GM18507 (cell line): ENCODE data around the gene COL25A1.
"Not testable (repeated sequence)": the region's sequence is repeated elsewhere in the genome, so short reads cannot be mapped to it uniquely, and the experiment has no call there.

Source experiments
- DNase-seq: peaks from one replicate; pipeline ENCODE4 v3.0.0; 2011; ENCODE audit warnings: low read depth; ENCODE audit not compliant: insufficient read length; ENCODE audit errors: extremely low spot score
- FAIRE-seq: peaks from 2 replicates; lab custom pipeline; 2011; peaks lifted over from hg19 to GRCh38; lab: Jason Lieb, UNC

The COL25A1 gene

GRCh38 chr4:108903464-108904221 lies 398.8 kb downstream of the COL25A1 start:
- DNase-seq (no peak), FAIRE-seq (no peak)

- peak; percentile 55 for FAIRE-seq
Observed at GRCh38 chr4:108902769-108903168, 399.7 kb downstream of the COL25A1 start.

GRCh38 chr4:108901291-108901690 lies 401.2 kb downstream of the COL25A1 start:
- FAIRE-seq (no peak), DNase-seq (no peak)

More at GRCh38 chr4:108902769-108903168, 399.7 kb downstream of the COL25A1 start:
- DNase-seq, result no peak

- no peak for FAIRE-seq
- DNase-seq, result no peak
Observed at GRCh38 chr4:108900018-108900580, 402.4 kb downstream of the COL25A1 start.

- DNase-seq (no peak), FAIRE-seq (no peak)
Observed at GRCh38 chr4:108893468-108893867, 409.0 kb downstream of the COL25A1 start.

GRCh38 chr4:108891896-108892590 lies 410.4 kb downstream of the COL25A1 start:
- FAIRE-seq (no peak), DNase-seq (no peak)

- DNase-seq, result no peak
- FAIRE-seq, result no peak
Observed at GRCh38 chr4:108890484-108890881, 412.0 kb downstream of the COL25A1 start.

GRCh38 chr4:108889696-108890483 lies 412.6 kb downstream of the COL25A1 start:
- FAIRE-seq (no peak), DNase-seq (no peak)

GRCh38 chr4:108888769-108889168 lies 413.7 kb downstream of the COL25A1 start:
- FAIRE-seq (no peak), DNase-seq (no peak)

GRCh38 chr4:108887034-108887433 lies 415.4 kb downstream of the COL25A1 start:
- DNase-seq, result no peak
- no peak for FAIRE-seq

GRCh38 chr4:108885211-108885610 lies 417.2 kb downstream of the COL25A1 start:
- DNase-seq (no peak), FAIRE-seq (no peak)

- FAIRE-seq, result no peak
Observed at GRCh38 chr4:108884596-108884995, 417.9 kb downstream of the COL25A1 start.

GRCh38 chr4:108881986-108882385 lies 420.5 kb downstream of the COL25A1 start:
- DNase-seq (no peak), FAIRE-seq (no peak)

More at GRCh38 chr4:108884596-108884995, 417.9 kb downstream of the COL25A1 start:
- no peak for DNase-seq

GRCh38 chr4:108881190-108881589 lies 421.3 kb downstream of the COL25A1 start:
- DNase-seq, result no peak

GRCh38 chr4:108878806-108879205 lies 423.7 kb downstream of the COL25A1 start:
- DNase-seq, result no peak
- no peak for FAIRE-seq

More at GRCh38 chr4:108881190-108881589, 421.3 kb downstream of the COL25A1 start:
- no peak for FAIRE-seq

GRCh38 chr4:108877821-108878220 lies 424.6 kb downstream of the COL25A1 start:
- DNase-seq (no peak), FAIRE-seq (no peak)

- FAIRE-seq (no peak), DNase-seq (no peak)
Observed at GRCh38 chr4:108874806-108875205, 427.7 kb downstream of the COL25A1 start.

GRCh38 chr4:108869970-108870369 lies 432.5 kb downstream of the COL25A1 start:
- FAIRE-seq, DNase-seq: not testable (repeated sequence)

- FAIRE-seq, result no peak
- no peak for DNase-seq
Observed at GRCh38 chr4:108868606-108869227, 433.7 kb downstream of the COL25A1 start.
